HL-60 (cell line): ENCODE measurements around the gene LRRC72.

Experiments used
- CTCF ChIP-seq: IDR thresholded peaks from one replicate; pipeline ENCODE4 v1.5.1; 2011; ENCODE audit warnings: low read length, control low read depth, inconsistent platforms; ENCODE audit not compliant: insufficient read depth
- GABPA ChIP-seq: IDR thresholded peaks from 2 replicates; pipeline ENCODE4 v1.6.1; 2012; ENCODE audit warnings: low read depth
- POLR2AphosphoS5 ChIP-seq: IDR thresholded peaks from 2 replicates; pipeline ENCODE4 v1.6.1; 2012; ENCODE audit warnings: low read depth
- REST ChIP-seq: IDR thresholded peaks from 2 replicates; pipeline ENCODE4 v1.6.1; 2012; ENCODE audit warnings: low read depth; ENCODE audit not compliant: insufficient replicate concordance

GRCh38 chr7:16532272-16532671, 5.6 kb downstream of the LRRC72 start:
- TF ChIP-seq CTCF (no peak), REST (no peak), POLR2AphosphoS5 (no peak), GABPA (no peak)
